Ascending aorta (tissue), 2 donors: ENCODE results near the gene SYPL2. TPM values are rescaled to one million over a fixed set of nuclear protein-coding genes. Genes with fewer than 3 reads are reported as not detected.
"Not testable (repeated sequence)": the region's sequence is repeated elsewhere in the genome, so short reads cannot be mapped to it uniquely, and the experiment has no call there.

Experiments used
- DNase-seq, 2 donors: peaks; one replicate each; pipeline ENCODE4 v3.0.0-alpha.2; 2019; ENCODE audit warnings: low spot score in 2 of 2
- H3K27ac ChIP-seq, 2 donors: fragments of 200-600 bp; sonication (generic); one replicate each; pipeline ENCODE4 v1.5.1; 2016 to 2017; ENCODE audit warnings: mild to moderate bottlenecking in 1 of 2
- H3K27me3 ChIP-seq: fragments of 200-600 bp; sonication (generic); one replicate; pipeline ENCODE4 v1.5.1; 2017
- H3K36me3 ChIP-seq, 2 donors: fragments of 200-600 bp; sonication (generic); one replicate each; pipeline ENCODE4 v1.5.1; 2016
- H3K4me1 ChIP-seq, 2 donors: fragments of 200-600 bp; sonication (generic); one replicate each; pipeline ENCODE4 v1.5.1; 2016 to 2017; ENCODE audit warnings: mild to moderate bottlenecking in 1 of 2
- H3K4me3 ChIP-seq, 2 donors: fragments of 200-600 bp; sonication (generic); one replicate each; pipeline ENCODE4 v1.5.1; 2016 to 2017; ENCODE audit warnings: mild to moderate bottlenecking in 1 of 2
- H3K9me3 ChIP-seq, 2 donors: fragments of 200-600 bp; sonication (generic); one replicate each; pipeline ENCODE4 v1.5.1; 2016
- CTCF ChIP-seq, 3 experiments: fragments of 200-600 bp in 2 of 3; fragments of 450-650 bp in 1 of 3; sonication (generic) in 2 of 3; IDR thresholded peaks; one replicate each; pipeline ENCODE4 v1.5.1; 2016 to 2019; ENCODE audit warnings: antibody characterized with exemption in 3 of 3, mild to moderate bottlenecking in 1 of 3, moderate library complexity in 1 of 3
- intact Hi-C: fragments of 100-400 bp; cut with DNase I; formaldehyde crosslinking; loops from one replicate; pipeline ENCODE4 v1.15.1; 2023
- total RNA-seq: library from RNA; depleted of rRNA; stranded (reverse); fragments of >200 nt; gene quantifications from one replicate; pipeline ENCODE4 v1.1.0, GENCODE V29; 2016

The SYPL2 gene
- total RNA-seq, 1 donor from 2014 or later: 8.1 TPM

- Histone ChIP-seq H3K36me3 (no peaks in the 10 kb centered on the region), H3K27me3 (no peaks in the 10 kb centered on the region), H3K4me1 (no peaks in the 10 kb centered on the region), H3K9me3 (no peaks in the 10 kb centered on the region), H3K27ac (peak overlapping the region; percentile 74 to 92), H3K4me3 (peak overlapping the region; percentile 57 to 91)
- intact Hi-C loops: loop anchor here (1.0 to 2.0 kb wide), 2 partner anchors 39 to 67 kb away; no protein-coding TSS in a partner anchor
- no peak for TF ChIP-seq CTCF (IDR thresholded peaks at IDR 0.05)
- DNase-seq: no peak
Observed at GRCh38 chr1:109466125-109466451, 258 bp upstream of the SYPL2 start.

- H3K4me3 ChIP-seq: peak overlapping the region; percentile 57 to 91
- H3K36me3 ChIP-seq: no peaks in the 10 kb centered on the region
- H3K27me3 ChIP-seq: no peaks in the 10 kb centered on the region
- H3K9me3 ChIP-seq: no peaks in the 10 kb centered on the region
- no peak for TF ChIP-seq CTCF (IDR thresholded peaks at IDR 0.05)
- peak overlapping the region; percentile 74 to 92 for H3K27ac ChIP-seq
- intact Hi-C loops: loop anchor here (1.0 to 2.0 kb wide), 2 partner anchors 16 to 65 kb away; partner anchors contain the start of gene ATXN7L2
- no peaks in the 10 kb centered on the region for H3K4me1 ChIP-seq
- no peak for DNase-seq
Observed at GRCh38 chr1:109467301-109467777, 993 bp downstream of the SYPL2 start.

GRCh38 chr1:109468061-109468460, 1.7 kb downstream of the SYPL2 start:
- H3K27ac ChIP-seq: peak overlapping the region in 1 of 2 donors; percentile 74
- no peak for TF ChIP-seq CTCF (IDR thresholded peaks at IDR 0.05)
- no peak overlapping the region for H3K4me3 ChIP-seq
- no peaks in the 10 kb centered on the region for H3K9me3 ChIP-seq
- no peaks in the 10 kb centered on the region for H3K36me3 ChIP-seq
- intact Hi-C loops: no loop called here
- DNase-seq: no peak
- no peaks in the 10 kb centered on the region for H3K4me1 ChIP-seq
- no peaks in the 10 kb centered on the region for H3K27me3 ChIP-seq

GRCh38 chr1:109468903-109469302, 2.6 kb downstream of the SYPL2 start:
- Histone ChIP-seq H3K4me1 (no peaks in the 10 kb centered on the region), H3K4me3 (no peak overlapping the region), H3K27ac (no peak overlapping the region), H3K36me3 (no peaks in the 10 kb centered on the region), H3K9me3 (no peaks in the 10 kb centered on the region), H3K27me3 (no peaks in the 10 kb centered on the region)
- intact Hi-C loops: no loop called here
- DNase-seq: no peak
- no peak for TF ChIP-seq CTCF (IDR thresholded peaks at IDR 0.05)

GRCh38 chr1:109470245-109470644, 3.9 kb downstream of the SYPL2 start:
- Histone ChIP-seq H3K27ac (no peak overlapping the region), H3K9me3 (no peaks in the 10 kb centered on the region), H3K36me3 (no peaks in the 10 kb centered on the region), H3K4me1 (no peaks in the 10 kb centered on the region), H3K4me3 (no peak overlapping the region), H3K27me3 (no peaks in the 10 kb centered on the region)
- intact Hi-C loops: no loop called here
- DNase-seq: no peak
- TF ChIP-seq CTCF (IDR thresholded peaks at IDR 0.05): no peak

- no peak for DNase-seq
- H3K27ac ChIP-seq: no peak overlapping the region
- H3K27me3 ChIP-seq: no peaks in the 10 kb centered on the region
- no peaks in the 10 kb centered on the region for H3K9me3 ChIP-seq
- peaks cover 0 to 3% of the 10 kb centered on the region in 2 donors for H3K36me3 ChIP-seq
- no peak overlapping the region for H3K4me3 ChIP-seq
- intact Hi-C loops: no loop called here
- H3K4me1 ChIP-seq: no peaks in the 10 kb centered on the region
- no peak for TF ChIP-seq CTCF (IDR thresholded peaks at IDR 0.05)
Observed at GRCh38 chr1:109472779-109473178, 6.4 kb downstream of the SYPL2 start.

GRCh38 chr1:109473284-109474057, 7.1 kb downstream of the SYPL2 start:
- H3K27me3 ChIP-seq, H3K36me3 ChIP-seq, H3K4me1 ChIP-seq, H3K4me3 ChIP-seq, DNase-seq, H3K9me3 ChIP-seq, H3K27ac ChIP-seq, intact Hi-C loops: not testable (repeated sequence)
